ENCODE measurements around the gene VEPH1.

GRCh38 chr3:157529085-157529484 is 25.9 kb upstream of the VEPH1 start:
- TF ChIP-seq EZH2 (IDR thresholded peaks at IDR 0.05; ENCODE audit: borderline replicate concordance, low read depth, low read length, severe bottlenecking) = no peak
- TF ChIP-seq, protein P1, sequence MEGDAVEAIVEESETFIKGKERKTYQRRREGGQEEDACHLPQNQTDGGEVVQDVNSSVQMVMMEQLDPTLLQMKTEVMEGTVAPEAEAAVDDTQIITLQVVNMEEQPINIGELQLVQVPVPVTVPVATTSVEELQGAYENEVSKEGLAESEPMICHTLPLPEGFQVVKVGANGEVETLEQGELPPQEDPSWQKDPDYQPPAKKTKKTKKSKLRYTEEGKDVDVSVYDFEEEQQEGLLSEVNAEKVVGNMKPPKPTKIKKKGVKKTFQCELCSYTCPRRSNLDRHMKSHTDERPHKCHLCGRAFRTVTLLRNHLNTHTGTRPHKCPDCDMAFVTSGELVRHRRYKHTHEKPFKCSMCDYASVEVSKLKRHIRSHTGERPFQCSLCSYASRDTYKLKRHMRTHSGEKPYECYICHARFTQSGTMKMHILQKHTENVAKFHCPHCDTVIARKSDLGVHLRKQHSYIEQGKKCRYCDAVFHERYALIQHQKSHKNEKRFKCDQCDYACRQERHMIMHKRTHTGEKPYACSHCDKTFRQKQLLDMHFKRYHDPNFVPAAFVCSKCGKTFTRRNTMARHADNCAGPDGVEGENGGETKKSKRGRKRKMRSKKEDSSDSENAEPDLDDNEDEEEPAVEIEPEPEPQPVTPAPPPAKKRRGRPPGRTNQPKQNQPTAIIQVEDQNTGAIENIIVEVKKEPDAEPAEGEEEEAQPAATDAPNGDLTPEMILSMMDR (IDR thresholded peaks at IDR 0.05; ENCODE audit: borderline replicate concordance, extremely low read depth, low read length, poor library complexity, severe bottlenecking) = no peak

All from DND-41 (cell line).